Keratinocyte (primary cell): ENCODE data around the gene TOLLIP. TPM values are rescaled to one million over a fixed set of nuclear protein-coding genes. Genes with fewer than 3 reads are reported as not detected.

ENCODE experiments used
- DNase-seq: peaks from one replicate; pipeline ENCODE4 v3.0.0-alpha.2; 2011; ENCODE audit warnings: low read depth, missing footprints, low spot score
- FAIRE-seq: peaks from 2 replicates; lab custom pipeline; 2011; peaks lifted over from hg19 to GRCh38; lab: Jason Lieb, UNC
- H2AFZ ChIP-seq: 2 replicates; pipeline ENCODE4 v1.6.0; 2012; ENCODE audit warnings: low read length, control low read depth, inconsistent platforms; ENCODE audit not compliant: control insufficient read depth
- H3K27ac ChIP-seq: 2 replicates; pipeline ENCODE4 v1.5.1; 2011; ENCODE audit warnings: low read length; ENCODE audit not compliant: control insufficient read depth, insufficient read depth
- H3K27me3 ChIP-seq: 3 replicates; pipeline ENCODE4 v1.6.0; 2011; ENCODE audit warnings: low read length; ENCODE audit not compliant: control insufficient read depth, insufficient read depth; ENCODE audit errors: extremely low read depth
- H3K36me3 ChIP-seq, 2 experiments: 2 replicates in 1 of 2; 3 replicates in 1 of 2; pipeline ENCODE4 v1.5.1; 2011; ENCODE audit warnings: low read length in 2 of 2, mild to moderate bottlenecking in 1 of 2; ENCODE audit not compliant: control insufficient read depth in 2 of 2, insufficient read depth in 2 of 2; ENCODE audit errors: extremely low read depth in 1 of 2
- H3K4me1 ChIP-seq: 3 replicates; pipeline ENCODE4 v1.5.1; 2011; ENCODE audit warnings: low read length; ENCODE audit not compliant: control insufficient read depth, insufficient read depth; ENCODE audit errors: extremely low read depth
- H3K4me2 ChIP-seq: 3 replicates; pipeline ENCODE4 v1.6.0; 2011; ENCODE audit warnings: low read depth, low read length; ENCODE audit not compliant: control insufficient read depth, insufficient read depth; ENCODE audit errors: extremely low read depth
- H3K4me3 ChIP-seq, 3 experiments: fragments of 200-600 bp in 1 of 3; sonication (generic) in 1 of 3; 2 replicates in 2 of 3; 3 replicates in 1 of 3; pipeline ENCODE4 v1.5.1; 2011 to 2016; ENCODE audit warnings: low read length in 3 of 3, mild to moderate bottlenecking in 3 of 3, control low read depth in 2 of 3, inconsistent platforms in 1 of 3, low read depth in 1 of 3, mixed read lengths in 1 of 3, mixed run types in 1 of 3, moderate library complexity in 1 of 3; ENCODE audit not compliant: control insufficient read depth in 2 of 3, insufficient read depth in 2 of 3; ENCODE audit errors: extremely low read depth in 1 of 3
- H3K79me2 ChIP-seq: 2 replicates; pipeline ENCODE4 v1.6.0; 2012; ENCODE audit warnings: low read length; ENCODE audit not compliant: control insufficient read depth, insufficient read depth
- H3K9ac ChIP-seq: 3 replicates; pipeline ENCODE4 v1.6.0; 2011; ENCODE audit warnings: low read length; ENCODE audit not compliant: control insufficient read depth, insufficient read depth; ENCODE audit errors: extremely low read depth
- H3K9me1 ChIP-seq: 3 replicates; pipeline ENCODE4 v1.6.0; 2011; ENCODE audit warnings: low read length; ENCODE audit not compliant: control insufficient read depth, insufficient read depth; ENCODE audit errors: extremely low read depth
- H3K9me3 ChIP-seq: 2 replicates; pipeline ENCODE4 v1.5.1; 2012; ENCODE audit warnings: low read depth, low read length; ENCODE audit not compliant: control insufficient read depth
- H4K20me1 ChIP-seq: 3 replicates; pipeline ENCODE4 v1.6.0; 2011; ENCODE audit warnings: low read length; ENCODE audit not compliant: control insufficient read depth, insufficient read depth; ENCODE audit errors: extremely low read depth
- EZH2 ChIP-seq: IDR thresholded peaks from one replicate; pipeline ENCODE4 v1.6.1; 2012; ENCODE audit warnings: inconsistent platforms, mild to moderate bottlenecking, low read length, moderate library complexity
- dilution Hi-C: fragments of 300-500 bp; cut with MboI; formaldehyde crosslinking; loops from one replicate; pipeline ENCODE4 v1.7.0; 2020; ENCODE audit warnings: low sequenced_read_pairs; ENCODE audit not compliant: extremely low pct_ligation_motif_present
- polyA plus RNA-seq, 5 experiments: library from polyadenylated mRNA; depleted of rRNA in 3 of 5; stranded (reverse) in 3 of 5; stranded (forward) in 1 of 5; unstranded in 1 of 5; fragments of >200 nt; gene quantifications; 1 replicate in 1 of 5; 2 replicates in 3 of 5; 3 replicates in 1 of 5; pipeline versions ENCODE4 v1.2.1 to v1.2.3, GENCODE V29; 2011 to 2012; ENCODE audit warnings: missing spikeins in 2 of 5, low read depth in 1 of 5, low replicate concordance in 1 of 5
- TF ChIP-seq, protein P1 (sequence below), 3 experiments: IDR thresholded peaks in 1 of 3; conservative IDR thresholded peaks in 1 of 3; optimal IDR thresholded peaks in 1 of 3; 2 replicates in 2 of 3; 3 replicates in 1 of 3; pipeline versions ENCODE3 to v1.5.1; 2011; ENCODE audit warnings: low read length in 3 of 3, mild to moderate bottlenecking in 3 of 3, moderate library complexity in 2 of 3, control low read depth in 1 of 3, inconsistent platforms in 1 of 3; ENCODE audit not compliant: insufficient read depth in 2 of 3; ENCODE audit errors: extremely low read depth in 1 of 3

TOLLIP gene
- polyA plus RNA-seq, 1 donor (not counting 4 experiments of a cell fraction or from before 2014, with no cell fraction given): 40.2 TPM

DNA sequence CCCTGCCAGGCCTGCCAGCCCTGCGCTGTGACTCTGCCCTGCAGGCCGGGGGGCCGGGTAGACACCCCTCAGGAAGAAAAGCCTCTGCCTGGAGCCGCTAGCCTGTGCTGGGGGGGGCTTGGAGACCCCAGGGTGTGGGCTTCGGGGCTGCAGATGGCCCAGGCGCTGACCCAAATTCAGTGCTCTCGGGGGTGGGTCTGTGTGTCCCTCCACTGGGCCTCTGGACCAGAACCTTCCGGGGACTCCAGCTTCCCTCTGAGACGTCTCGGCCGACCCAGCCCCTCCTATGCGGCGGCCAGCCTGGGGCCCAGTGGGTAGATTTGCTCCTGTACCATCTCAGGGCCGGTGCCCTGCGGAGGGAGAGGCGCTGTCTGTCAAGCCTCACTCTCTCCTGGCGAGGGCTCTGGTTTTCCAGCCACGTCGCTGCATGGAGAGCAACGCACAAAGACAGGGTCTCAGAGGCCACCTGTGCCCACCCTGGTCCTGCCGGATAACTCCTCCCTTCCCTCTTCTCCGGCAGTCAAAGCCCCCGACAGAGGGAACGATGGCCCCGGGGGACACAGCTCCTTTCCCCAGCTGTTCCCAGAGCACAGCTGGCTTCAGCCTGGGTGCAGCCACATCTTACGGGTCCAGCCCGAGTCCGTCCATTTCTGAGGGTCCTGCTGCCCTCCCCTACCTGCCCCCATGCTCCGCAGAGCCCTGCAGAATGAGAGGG, 40.1 kb upstream of the TOLLIP start:
- H3K9me1 ChIP-seq: no peaks in the 10 kb centered on the region
- DNase-seq (no peak), FAIRE-seq (no peak)
- H3K9ac ChIP-seq: no peak overlapping the region
- H3K4me1 ChIP-seq: no peaks in the 10 kb centered on the region
- H3K36me3 ChIP-seq: no peaks in the 10 kb centered on the region
- dilution Hi-C loops: no loop called here
- no peak overlapping the region for H3K4me2 ChIP-seq
- peaks cover 13% of the 10 kb centered on the region for H3K27me3 ChIP-seq
- H3K27ac ChIP-seq: no peak overlapping the region
- H2AFZ ChIP-seq: no peak overlapping the region
- no peaks in the 10 kb centered on the region for H4K20me1 ChIP-seq
- TF ChIP-seq, protein P1, sequence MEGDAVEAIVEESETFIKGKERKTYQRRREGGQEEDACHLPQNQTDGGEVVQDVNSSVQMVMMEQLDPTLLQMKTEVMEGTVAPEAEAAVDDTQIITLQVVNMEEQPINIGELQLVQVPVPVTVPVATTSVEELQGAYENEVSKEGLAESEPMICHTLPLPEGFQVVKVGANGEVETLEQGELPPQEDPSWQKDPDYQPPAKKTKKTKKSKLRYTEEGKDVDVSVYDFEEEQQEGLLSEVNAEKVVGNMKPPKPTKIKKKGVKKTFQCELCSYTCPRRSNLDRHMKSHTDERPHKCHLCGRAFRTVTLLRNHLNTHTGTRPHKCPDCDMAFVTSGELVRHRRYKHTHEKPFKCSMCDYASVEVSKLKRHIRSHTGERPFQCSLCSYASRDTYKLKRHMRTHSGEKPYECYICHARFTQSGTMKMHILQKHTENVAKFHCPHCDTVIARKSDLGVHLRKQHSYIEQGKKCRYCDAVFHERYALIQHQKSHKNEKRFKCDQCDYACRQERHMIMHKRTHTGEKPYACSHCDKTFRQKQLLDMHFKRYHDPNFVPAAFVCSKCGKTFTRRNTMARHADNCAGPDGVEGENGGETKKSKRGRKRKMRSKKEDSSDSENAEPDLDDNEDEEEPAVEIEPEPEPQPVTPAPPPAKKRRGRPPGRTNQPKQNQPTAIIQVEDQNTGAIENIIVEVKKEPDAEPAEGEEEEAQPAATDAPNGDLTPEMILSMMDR (optimal IDR thresholded peaks at IDR 0.05 in 1 of 3, IDR thresholded peaks at IDR 0.05 in 1 of 3, conservative IDR thresholded peaks at IDR 0.05 in 1 of 3; ENCODE audit: extremely low read depth in 1 of 3, insufficient read depth in 2 of 3, low read length in 3 of 3): no peak
- TF ChIP-seq EZH2: no peak
- no peaks in the 10 kb centered on the region for H3K9me3 ChIP-seq
- H3K4me3 ChIP-seq: no peak overlapping the region
- no peaks in the 10 kb centered on the region for H3K79me2 ChIP-seq

- Histone ChIP-seq H3K9me3 (no peaks in the 10 kb centered on the region), H3K27me3 (peaks cover 9% of the 10 kb centered on the region), H3K27ac (no peak overlapping the region), H3K79me2 (no peaks in the 10 kb centered on the region), H3K9me1 (no peaks in the 10 kb centered on the region), H3K4me2 (no peak overlapping the region), H3K36me3 (no peaks in the 10 kb centered on the region), H4K20me1 (no peaks in the 10 kb centered on the region), H3K4me3 (no peak overlapping the region), H3K9ac (no peak overlapping the region), H2AFZ (no peak overlapping the region), H3K4me1 (no peaks in the 10 kb centered on the region)
- DNase-seq (no peak), FAIRE-seq (no peak)
- dilution Hi-C loops: no loop called here
- TF ChIP-seq EZH2: no peak
- TF ChIP-seq, protein P1 (optimal IDR thresholded peaks at IDR 0.05 in 1 of 3, IDR thresholded peaks at IDR 0.05 in 1 of 3, conservative IDR thresholded peaks at IDR 0.05 in 1 of 3; ENCODE audit: extremely low read depth in 1 of 3, insufficient read depth in 2 of 3, low read length in 3 of 3): no peak
Observed at GRCh38 chr11:1348796-1349326, 39.4 kb upstream of the TOLLIP start.
